ENCODE measurements around the gene FBXO31.

The FBXO31 gene

DNA sequence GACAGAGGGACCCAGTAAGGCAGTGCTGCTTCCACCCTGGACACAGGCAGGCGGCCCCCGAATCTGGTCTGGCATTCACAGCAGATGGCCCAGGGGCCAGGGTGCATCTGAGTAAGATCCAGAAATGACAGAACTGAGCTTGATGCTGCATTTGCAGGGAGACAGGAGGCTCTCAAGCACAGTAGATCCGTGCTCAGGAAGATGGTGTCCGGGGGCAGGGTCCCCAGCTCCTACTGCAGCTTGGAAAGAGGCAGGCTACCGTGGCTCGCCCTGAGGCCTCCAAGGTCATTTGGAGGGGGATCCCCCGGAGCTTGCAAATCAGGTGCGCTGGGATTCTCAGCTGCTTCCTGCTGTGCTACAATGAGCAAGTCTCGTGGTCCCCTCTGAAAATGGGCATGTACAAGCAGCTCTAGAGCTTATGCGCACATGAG lies 68.6 kb downstream of the FBXO31 start:
- no peak for DNase-seq (ENCODE audit: low read depth in 1 of 2, low spot score in 1 of 2)
- TF ChIP-seq POLR2AphosphoS5 (IDR thresholded peaks at IDR 0.05; ENCODE audit: low read depth) (no peak), GABPA (IDR thresholded peaks at IDR 0.05; ENCODE audit: low read depth) (no peak), REST (IDR thresholded peaks at IDR 0.05; ENCODE audit: insufficient replicate concordance, low read depth) (no peak), SPI1 (IDR thresholded peaks at IDR 0.05; ENCODE audit: borderline replicate concordance, low read depth) (no peak)
- TF ChIP-seq, protein P1, sequence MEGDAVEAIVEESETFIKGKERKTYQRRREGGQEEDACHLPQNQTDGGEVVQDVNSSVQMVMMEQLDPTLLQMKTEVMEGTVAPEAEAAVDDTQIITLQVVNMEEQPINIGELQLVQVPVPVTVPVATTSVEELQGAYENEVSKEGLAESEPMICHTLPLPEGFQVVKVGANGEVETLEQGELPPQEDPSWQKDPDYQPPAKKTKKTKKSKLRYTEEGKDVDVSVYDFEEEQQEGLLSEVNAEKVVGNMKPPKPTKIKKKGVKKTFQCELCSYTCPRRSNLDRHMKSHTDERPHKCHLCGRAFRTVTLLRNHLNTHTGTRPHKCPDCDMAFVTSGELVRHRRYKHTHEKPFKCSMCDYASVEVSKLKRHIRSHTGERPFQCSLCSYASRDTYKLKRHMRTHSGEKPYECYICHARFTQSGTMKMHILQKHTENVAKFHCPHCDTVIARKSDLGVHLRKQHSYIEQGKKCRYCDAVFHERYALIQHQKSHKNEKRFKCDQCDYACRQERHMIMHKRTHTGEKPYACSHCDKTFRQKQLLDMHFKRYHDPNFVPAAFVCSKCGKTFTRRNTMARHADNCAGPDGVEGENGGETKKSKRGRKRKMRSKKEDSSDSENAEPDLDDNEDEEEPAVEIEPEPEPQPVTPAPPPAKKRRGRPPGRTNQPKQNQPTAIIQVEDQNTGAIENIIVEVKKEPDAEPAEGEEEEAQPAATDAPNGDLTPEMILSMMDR (IDR thresholded peaks at IDR 0.05; ENCODE audit: insufficient read depth, low read length), result no peak
- no peak overlapping the region for H3K27ac ChIP-seq (replicated peaks)
- no peaks in the 10 kb centered on the region for H3K27me3 ChIP-seq (ENCODE audit: insufficient read depth, poor library complexity, severe bottlenecking)
- no peak overlapping the region for H3K4me3 ChIP-seq (replicated peaks; ENCODE audit: insufficient read depth, low read length)

DNA sequence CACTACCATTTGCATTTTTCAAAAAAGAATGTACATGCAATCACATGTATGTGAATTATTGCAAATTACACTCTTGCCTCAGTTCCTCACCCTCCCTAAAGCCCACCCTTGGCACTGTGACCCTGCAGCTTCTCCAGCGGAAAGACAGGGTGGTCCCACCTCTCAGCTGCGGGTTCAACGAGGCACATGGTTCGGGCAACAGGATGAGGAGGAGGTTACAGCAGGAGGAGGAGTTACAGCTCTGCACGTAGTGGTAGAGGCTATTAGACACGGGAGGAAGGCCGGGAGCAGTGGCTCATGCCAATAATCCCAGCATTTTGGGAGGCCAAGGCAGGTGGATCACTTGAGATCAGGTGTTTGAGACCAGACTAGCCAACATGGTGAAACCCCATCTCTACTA lies 71.6 kb downstream of the FBXO31 start:
- Histone ChIP-seq H3K27me3 (ENCODE audit: insufficient read depth, poor library complexity, severe bottlenecking) (no peaks in the 10 kb centered on the region), H3K27ac (replicated peaks) (no peak overlapping the region), H3K4me3 (replicated peaks; ENCODE audit: insufficient read depth, low read length) (no peak overlapping the region)
- TF ChIP-seq, protein P1 (IDR thresholded peaks at IDR 0.05; ENCODE audit: insufficient read depth, low read length), result no peak
- TF ChIP-seq REST (IDR thresholded peaks at IDR 0.05; ENCODE audit: insufficient replicate concordance, low read depth), result no peak
- no peak for TF ChIP-seq SPI1 (IDR thresholded peaks at IDR 0.05; ENCODE audit: borderline replicate concordance, low read depth)
- TF ChIP-seq GABPA (IDR thresholded peaks at IDR 0.05; ENCODE audit: low read depth), result no peak
- TF ChIP-seq POLR2AphosphoS5 (IDR thresholded peaks at IDR 0.05; ENCODE audit: low read depth), result no peak
- DNase-seq (ENCODE audit: low read depth in 1 of 2, low spot score in 1 of 2), result no peak

DNA sequence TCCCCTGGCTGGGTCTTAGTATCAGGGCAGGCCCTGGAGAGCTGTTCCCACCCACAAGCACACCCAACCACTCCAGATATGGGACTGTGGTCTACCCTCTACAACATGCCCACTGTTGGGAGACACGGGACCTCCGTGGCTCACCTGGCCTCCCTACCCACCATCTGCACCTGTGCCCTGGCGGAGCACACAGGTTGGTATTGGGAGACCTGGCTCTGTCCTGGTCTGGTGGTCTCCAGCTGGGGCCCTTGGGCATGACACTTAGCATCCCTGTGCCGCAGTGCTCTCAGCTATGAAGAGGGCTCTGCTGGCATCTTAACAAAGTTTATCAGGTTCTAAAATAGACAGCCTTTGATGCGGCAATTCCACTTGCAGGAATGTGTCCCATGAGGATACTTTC lies 72.2 kb downstream of the FBXO31 start:
- no peak overlapping the region for H3K4me3 ChIP-seq (replicated peaks; ENCODE audit: insufficient read depth, low read length)
- no peak for TF ChIP-seq REST (IDR thresholded peaks at IDR 0.05; ENCODE audit: insufficient replicate concordance, low read depth)
- TF ChIP-seq, protein P1 (IDR thresholded peaks at IDR 0.05; ENCODE audit: insufficient read depth, low read length), result no peak
- no peak for TF ChIP-seq POLR2AphosphoS5 (IDR thresholded peaks at IDR 0.05; ENCODE audit: low read depth)
- no peak for TF ChIP-seq GABPA (IDR thresholded peaks at IDR 0.05; ENCODE audit: low read depth)
- TF ChIP-seq SPI1 (IDR thresholded peaks at IDR 0.05; ENCODE audit: borderline replicate concordance, low read depth), result no peak
- H3K27ac ChIP-seq (replicated peaks), result no peak overlapping the region
- no peaks in the 10 kb centered on the region for H3K27me3 ChIP-seq (ENCODE audit: insufficient read depth, poor library complexity, severe bottlenecking)
- DNase-seq (ENCODE audit: low read depth in 1 of 2, low spot score in 1 of 2), result no peak
